ENCODE results near the gene HSPA1A. TPM values are rescaled to one million over a fixed set of nuclear protein-coding genes. Genes with fewer than 3 reads are reported as not detected.

HSPA1A gene
- total and polyA plus RNA-seq, 9 of the 15 experiments (the other 6 are each of a cell fraction or from before 2014, with no cell fraction given): 2.2 to 273 (median 107) TPM

DNA sequence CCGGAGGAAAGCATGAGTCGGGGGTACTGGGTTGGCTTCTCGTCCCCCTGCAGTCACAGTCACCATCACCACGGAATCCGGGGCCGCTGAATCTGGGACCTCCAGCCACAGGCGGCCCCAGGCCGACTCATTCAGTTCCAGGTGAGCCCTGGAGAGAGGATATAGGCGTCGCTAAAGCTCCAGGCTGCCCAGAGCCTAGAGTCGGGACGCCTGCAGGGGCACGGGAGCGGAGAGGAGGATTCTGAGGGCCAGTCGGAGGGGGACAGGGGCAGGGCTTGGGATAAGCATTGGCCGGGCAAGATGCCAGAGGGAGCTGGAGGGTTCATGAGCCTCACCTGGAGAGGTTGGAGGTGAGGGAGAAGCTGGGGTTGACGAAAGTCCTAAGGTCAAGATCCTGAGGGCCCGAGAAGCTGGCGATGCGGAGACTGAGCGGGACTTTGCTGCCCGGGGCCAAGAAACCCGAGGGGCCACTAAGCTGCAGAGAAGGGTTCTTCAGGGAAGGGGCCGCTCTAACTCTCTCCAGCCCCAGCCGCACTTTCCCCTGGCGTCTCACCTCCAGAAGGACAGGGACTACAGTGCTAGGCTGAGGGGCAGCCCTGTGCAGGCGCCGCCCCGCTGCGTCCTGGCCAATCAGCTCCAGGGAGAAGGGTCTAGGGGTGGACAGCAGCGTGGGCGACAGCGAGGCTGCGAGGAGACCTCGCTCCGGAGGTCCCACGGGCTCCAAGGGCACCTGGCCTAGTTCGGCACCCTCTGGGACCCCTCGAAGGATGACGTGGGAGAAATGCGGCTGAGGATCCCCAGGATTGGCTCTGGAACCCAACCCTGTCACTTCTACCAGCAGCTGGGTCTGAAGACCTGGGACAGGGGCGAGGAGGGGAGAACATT is 49.2 kb upstream of the HSPA1A start (continued):
- TF ChIP-seq RBM22 (IDR thresholded peaks at IDR 0.05; ENCODE audit: low read depth, low read length, poor library complexity, severe bottlenecking): peak; percentile 48
- TF ChIP-seq MED1 (CRISPR knock-in tag; IDR thresholded peaks at IDR 0.05; ENCODE audit: borderline replicate concordance): 0 out of 2 replicates have a peak, but pooled peaks have one; percentile 31
- TF ChIP-seq SMC3 (conservative IDR thresholded peaks at IDR 0.05; ENCODE audit: insufficient read depth, low read depth, low read length): no peak
- TF ChIP-seq FOXA3 (CRISPR knock-in tag; conservative IDR thresholded peaks at IDR 0.05 in 1 of 2, IDR thresholded peaks at IDR 0.05 in 1 of 2): 0 out of 4 replicates have a peak, but pooled peaks of 1 of the 2 experiments have one; percentile 20
- no peak for TF ChIP-seq NR1H2 (CRISPR knock-in tag; IDR thresholded peaks at IDR 0.05)
- TF ChIP-seq, protein P1, sequence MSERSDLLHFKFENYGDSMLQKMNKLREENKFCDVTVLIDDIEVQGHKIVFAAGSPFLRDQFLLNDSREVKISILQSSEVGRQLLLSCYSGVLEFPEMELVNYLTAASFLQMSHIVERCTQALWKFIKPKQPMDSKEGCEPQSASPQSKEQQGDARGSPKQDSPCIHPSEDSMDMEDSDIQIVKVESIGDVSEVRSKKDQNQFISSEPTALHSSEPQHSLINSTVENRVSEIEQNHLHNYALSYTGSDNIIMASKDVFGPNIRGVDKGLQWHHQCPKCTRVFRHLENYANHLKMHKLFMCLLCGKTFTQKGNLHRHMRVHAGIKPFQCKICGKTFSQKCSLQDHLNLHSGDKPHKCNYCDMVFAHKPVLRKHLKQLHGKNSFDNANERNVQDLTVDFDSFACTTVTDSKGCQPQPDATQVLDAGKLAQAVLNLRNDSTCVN (CRISPR knock-in tag; IDR thresholded peaks at IDR 0.05): 0 out of 2 replicates have a peak, but pooled peaks have one; percentile 26
- no peak for TF ChIP-seq ARHGAP35 (IDR thresholded peaks at IDR 0.05; ENCODE audit: partially characterized antibody)
- TF ChIP-seq, protein P2, sequence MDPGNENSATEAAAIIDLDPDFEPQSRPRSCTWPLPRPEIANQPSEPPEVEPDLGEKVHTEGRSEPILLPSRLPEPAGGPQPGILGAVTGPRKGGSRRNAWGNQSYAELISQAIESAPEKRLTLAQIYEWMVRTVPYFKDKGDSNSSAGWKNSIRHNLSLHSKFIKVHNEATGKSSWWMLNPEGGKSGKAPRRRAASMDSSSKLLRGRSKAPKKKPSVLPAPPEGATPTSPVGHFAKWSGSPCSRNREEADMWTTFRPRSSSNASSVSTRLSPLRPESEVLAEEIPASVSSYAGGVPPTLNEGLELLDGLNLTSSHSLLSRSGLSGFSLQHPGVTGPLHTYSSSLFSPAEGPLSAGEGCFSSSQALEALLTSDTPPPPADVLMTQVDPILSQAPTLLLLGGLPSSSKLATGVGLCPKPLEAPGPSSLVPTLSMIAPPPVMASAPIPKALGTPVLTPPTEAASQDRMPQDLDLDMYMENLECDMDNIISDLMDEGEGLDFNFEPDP (CRISPR knock-in tag; IDR thresholded peaks at IDR 0.05): no peak
